Measurements from ENCODE around the gene UBE4A. TPM values are rescaled to one million over a fixed set of nuclear protein-coding genes. Genes with fewer than 3 reads are reported as not detected.

UBE4A gene
- total and polyA plus RNA-seq, 2 of the 4 experiments (the other 2 are of a cell fraction) = 15.2 to 69.7 TPM

DNA sequence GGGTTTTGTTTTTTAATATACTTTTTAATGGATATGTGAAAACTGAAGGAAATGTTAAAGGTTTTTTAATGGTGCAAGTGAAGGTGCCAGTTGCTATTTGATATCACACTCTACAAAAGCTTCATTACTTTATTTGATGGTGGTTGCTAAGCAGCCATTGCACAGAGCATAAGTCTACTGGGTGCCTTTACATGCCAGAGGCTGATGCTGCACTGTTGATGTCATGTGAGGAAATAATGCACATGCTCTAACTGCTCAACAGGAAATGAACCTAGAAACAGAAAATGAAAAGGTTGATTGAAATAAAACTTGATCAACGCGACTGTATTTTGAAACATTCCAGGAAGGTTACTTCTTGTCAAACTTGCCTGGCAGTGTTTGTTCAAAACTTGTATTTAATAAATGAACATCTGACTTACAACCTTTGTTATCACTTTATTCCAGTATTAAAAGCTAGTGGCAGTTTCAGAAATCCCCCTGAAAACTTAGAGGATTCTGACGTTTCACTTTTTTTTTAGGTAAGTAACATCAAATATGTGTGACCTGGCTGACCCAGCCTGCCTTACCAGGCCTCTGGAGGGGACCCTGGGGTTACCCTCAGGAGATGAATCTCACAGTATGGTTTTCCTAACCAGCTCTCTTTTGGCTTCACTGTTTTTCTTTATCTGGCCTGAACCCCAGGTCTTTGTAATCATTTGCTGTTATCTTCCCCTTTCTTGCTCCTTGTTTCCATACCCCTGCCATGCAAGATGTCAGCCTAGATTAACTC, 39.6 kb downstream of the UBE4A start:
- dilution Hi-C loops (cut with HindIII; ENCODE audit: low sequenced_read_pairs, unreplicated experiment) = no loop called here

More for the DNA sequence above, 39.6 kb downstream of the UBE4A start:
- Histone ChIP-seq H3K4me1 (ENCODE audit: control insufficient read depth, insufficient read depth, low read length) (peaks cover 4% of the 10 kb centered on the region), H3K18ac (ENCODE audit: low read depth, low read length) (no peak overlapping the region), H4K20me1 (ENCODE audit: insufficient read depth, low read length) (peaks cover 17% of the 10 kb centered on the region), H3K9me3 (ENCODE audit: control insufficient read depth, insufficient read depth, low read length) (no peaks in the 10 kb centered on the region), H4K91ac (ENCODE audit: insufficient read depth, low read depth, low read length) (no peak overlapping the region), H2AFZ (replicated peaks; ENCODE audit: low read length, poor library complexity) (no peak overlapping the region), H2BK15ac (ENCODE audit: low read depth, low read length) (no peak overlapping the region), H4K8ac (ENCODE audit: low read depth in 2 of 2, low read length in 2 of 2) (no peak overlapping the region), H3K4me2 (ENCODE audit: low read depth, low read length) (no peak overlapping the region), H2AK5ac (ENCODE audit: low read depth, low read length) (no peak overlapping the region), H3K36me3 (ENCODE audit: control insufficient read depth, insufficient read depth, low read length) (peaks cover 18% of the 10 kb centered on the region), H3K79me1 (ENCODE audit: low read depth in 1 of 2, low read length in 2 of 2) (peaks cover 3 to 18% of the 10 kb centered on the region in 2 experiments; a peak in 2 of 4 replicates), H2BK5ac (ENCODE audit: low read depth, low read length, poor library complexity, severe bottlenecking) (no peak overlapping the region), H3K9me1 (ENCODE audit: insufficient read depth, low read length) (peaks cover 5% of the 10 kb centered on the region; the same call in 1 of the 2 replicates), H3K9ac (ENCODE audit: low read depth, low read length) (no peak overlapping the region), H3K4me3 (ENCODE audit: insufficient read depth, low read depth, low read length) (no peak overlapping the region), H3K27me3 (ENCODE audit: control insufficient read depth, insufficient read depth, low read length) (no peaks in the 10 kb centered on the region), H2BK20ac (ENCODE audit: low read depth, low read length) (no peak overlapping the region), H3K27ac (ENCODE audit: insufficient read depth, low read length) (no peak overlapping the region), H2BK120ac (ENCODE audit: low read depth, low read length) (no peak overlapping the region), H4K5ac (ENCODE audit: low read depth, low read length) (no peak overlapping the region), H3K14ac (replicated peaks; ENCODE audit: low read depth, low read length) (no peak overlapping the region), H3K56ac (ENCODE audit: extremely low read depth, insufficient read depth, low read length) (no peak overlapping the region), H3K4ac (ENCODE audit: low read depth, low read length) (no peak overlapping the region), H3K23ac (ENCODE audit: low read depth, low read length) (no peak overlapping the region), H2AK9ac (replicated peaks; ENCODE audit: low read depth, low read length, poor library complexity) (no peak overlapping the region)
- WGBS, 2 experiments (ENCODE audit: extremely low coverage in 2 of 2, insufficient read length in 1 of 2) = no CpG with 5 or more reads among the region's 3 CpGs
- ATAC-seq (ENCODE audit: low read depth) (no peak), DNase-seq (peak; percentile 26)
- CTCF ChIA-PET = interaction anchor here (0.5 to 0.6 kb wide), 2 partner anchors 17 to 993 kb away, joined by 4 read pairs; no protein-coding TSS in a partner anchor
- intact Hi-C loops (cut with micrococcal nuclease) (no loop called here), in situ Hi-C loops (cut with MboI; ENCODE audit: low sequenced_read_pairs) (no loop called here)
- BruUV-seq (replicated peaks) = no TSS peak
- TF ChIP-seq MAZ (IDR thresholded peaks at IDR 0.05; ENCODE audit: borderline replicate concordance, low read depth, low read length) (no peak), CTCF (conservative IDR thresholded peaks at IDR 0.05; ENCODE audit: low read depth, low read length) (no peak), POLR2A (IDR thresholded peaks at IDR 0.05; ENCODE audit: low read depth, low read length) (no peak), MAFK (IDR thresholded peaks at IDR 0.05; ENCODE audit: low read depth, low read length) (no peak)
- POLR2A ChIA-PET (ENCODE audit: unreplicated experiment) = no interaction called here
